HG02763 (cell line): ENCODE measurements around the gene C3orf33.
A peak's percentile ranks its signal among the peaks of the same experiment; 100 is the strongest.

Source experiments
- ATAC-seq: cut with Tn5 transposase; IDR thresholded peaks from one replicate; pipeline ENCODE4 v1.9.1; 2021; ENCODE audit warnings: mild to moderate bottlenecking, moderate library complexity; ENCODE audit not compliant: unreplicated experiment

Gene C3orf33

DNA sequence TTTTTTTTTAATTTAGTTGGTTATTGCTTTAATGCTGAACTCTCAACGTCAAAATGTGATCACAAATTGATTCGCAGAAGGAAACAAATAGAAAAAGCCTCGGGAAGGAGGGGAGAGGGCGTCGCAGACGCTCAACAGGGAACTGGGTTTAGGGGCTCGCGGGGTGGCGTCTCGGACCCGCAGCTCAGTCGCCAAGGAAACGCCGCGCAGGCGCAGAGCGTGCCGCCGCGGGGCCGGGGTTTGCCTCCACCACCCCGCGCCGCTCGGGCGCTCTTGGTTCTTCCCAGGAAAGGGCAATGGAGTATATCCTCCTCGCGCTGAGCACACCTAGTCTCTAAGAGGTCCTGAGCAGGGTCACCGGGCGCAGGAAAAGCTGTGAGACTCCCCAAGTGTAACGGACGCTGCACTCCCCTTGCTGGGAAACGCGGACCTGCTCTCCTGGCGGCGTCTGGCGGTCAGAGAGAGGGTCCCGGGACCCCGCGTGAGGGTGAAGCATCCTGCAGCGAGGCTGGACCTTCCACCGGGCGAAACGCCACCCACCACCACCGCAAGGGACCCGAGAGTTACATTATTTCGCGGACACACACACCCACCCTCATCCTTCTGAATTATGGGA lies 62.0 kb downstream of the C3orf33 start:
- ATAC-seq: peak; percentile 34

DNA sequence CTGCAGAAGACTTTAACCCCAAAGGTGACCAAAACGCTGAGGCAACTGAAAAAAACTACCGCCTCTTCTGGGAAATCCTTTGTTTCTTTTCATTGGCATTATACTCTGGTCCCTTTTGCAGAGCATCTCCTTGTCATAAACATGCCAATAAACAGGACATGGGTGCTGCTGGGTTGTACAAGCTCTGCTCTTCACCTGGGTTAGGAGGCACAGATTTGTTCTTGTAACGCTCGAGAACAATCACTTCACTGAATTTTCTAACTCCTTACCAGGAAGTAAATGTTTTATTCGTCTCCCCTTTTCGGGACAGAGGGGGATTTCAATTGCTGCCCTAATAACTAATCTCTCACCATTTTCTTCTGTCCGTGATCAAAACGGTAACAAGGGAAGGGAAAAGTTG lies 62.5 kb downstream of the C3orf33 start:
- ATAC-seq: no peak

DNA sequence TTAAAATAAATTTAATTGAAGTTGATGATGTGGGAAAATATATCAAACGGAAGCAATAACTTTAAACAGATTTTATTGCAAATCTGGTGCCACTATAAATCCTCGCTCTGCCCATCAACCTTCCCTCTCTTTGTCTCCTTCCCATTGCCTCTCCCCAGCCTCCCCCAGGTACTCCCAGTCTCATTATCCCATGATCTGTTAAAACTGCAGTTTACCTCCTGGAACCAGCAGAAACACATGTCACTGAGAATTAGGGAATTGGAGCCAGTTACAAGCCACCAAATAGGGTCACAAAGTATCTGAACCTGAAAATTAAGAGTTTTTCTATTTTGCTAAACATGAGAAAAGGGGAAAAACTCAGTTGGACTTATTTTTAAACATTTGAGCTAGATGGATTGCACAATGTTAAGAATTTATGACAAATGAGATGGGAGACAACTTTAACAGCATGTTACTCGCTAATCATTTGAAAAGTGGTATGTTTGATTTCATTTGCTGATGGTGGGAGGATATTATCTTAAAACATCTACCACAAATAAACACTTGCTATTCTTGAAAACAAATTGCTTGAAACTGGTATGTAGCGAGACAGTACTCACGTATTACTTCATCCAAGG lies 63.6 kb downstream of the C3orf33 start:
- ATAC-seq: no peak

DNA sequence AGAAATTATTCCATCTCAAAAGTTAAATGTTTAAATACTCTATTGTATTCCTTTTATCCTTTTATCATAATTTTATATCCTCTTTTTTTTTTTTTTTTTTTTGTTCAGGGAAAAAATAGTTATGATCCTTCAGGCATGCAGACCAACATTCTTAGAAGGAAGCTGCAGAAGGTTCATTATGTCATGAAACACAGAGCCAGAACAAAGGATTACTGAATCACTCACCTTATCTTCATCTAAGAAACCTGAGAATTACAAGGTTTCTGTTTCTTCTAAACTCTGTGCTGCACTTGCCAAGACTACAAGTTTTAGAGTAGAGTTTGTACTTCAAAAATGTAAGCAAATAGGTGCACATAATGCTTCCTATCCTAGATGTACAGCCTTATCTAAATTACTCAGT lies 64.5 kb downstream of the C3orf33 start:
- no peak for ATAC-seq

DNA sequence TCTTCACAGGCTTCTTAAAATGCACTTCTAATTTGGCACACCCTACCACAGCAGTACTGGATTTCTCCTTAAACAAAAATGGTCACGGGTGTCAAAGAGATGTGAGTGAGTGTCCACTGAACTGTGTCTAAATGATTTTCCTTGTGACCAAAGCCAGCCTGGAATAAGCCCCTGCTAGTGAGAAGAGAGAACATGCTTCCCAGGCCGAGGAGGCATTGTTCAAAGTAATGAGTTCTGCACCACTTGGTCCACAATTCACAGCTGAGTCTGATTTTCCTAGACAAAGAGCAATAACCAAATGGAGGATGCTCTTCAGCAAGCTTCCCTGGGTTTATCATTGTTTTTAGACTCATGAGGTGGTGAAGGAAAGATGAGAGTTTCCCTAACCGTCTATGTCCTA lies 65.0 kb downstream of the C3orf33 start:
- ATAC-seq: no peak

DNA sequence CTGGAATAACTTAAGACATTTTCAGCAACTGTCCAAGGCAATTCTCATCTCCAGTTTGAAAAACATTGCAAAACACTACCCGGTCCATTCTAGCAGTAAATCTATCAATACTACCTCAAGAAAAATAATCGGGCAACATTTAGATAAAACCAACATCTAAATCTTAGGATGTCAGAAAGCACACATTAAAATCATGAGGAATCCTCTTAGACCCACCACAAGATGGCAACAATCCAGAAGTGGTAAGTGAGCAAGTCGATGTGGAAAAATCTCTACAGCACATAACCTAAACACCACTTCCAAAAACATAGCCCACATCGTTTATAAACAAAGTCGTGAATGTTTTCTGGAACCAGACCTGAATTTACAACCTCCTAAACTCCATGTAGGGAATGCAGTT lies 66.9 kb downstream of the C3orf33 start:
- ATAC-seq: no peak

DNA sequence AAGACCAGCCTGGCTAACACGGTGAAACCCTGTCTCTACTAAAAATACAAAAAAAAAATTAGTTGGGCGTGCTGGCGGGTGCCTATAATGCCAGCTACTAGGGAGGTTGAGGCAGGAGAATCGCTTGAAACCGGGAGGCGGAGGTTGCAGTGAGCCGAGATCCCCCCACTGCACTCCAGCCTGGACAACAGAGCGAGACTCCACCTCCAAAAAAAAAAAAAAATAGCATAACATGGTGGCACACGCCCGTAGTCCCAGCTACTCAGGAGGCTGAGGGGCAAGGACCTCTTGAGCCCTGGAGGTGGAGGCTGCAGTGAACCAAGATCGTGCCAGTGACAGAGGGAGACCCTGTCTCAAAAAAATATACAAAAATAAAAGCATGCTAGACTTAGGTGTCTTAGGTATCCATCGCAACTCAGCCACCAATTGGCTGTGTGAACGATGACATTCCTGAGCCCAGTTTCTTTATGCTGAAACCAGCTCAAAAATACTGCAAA lies 67.5 kb downstream of the C3orf33 start:
- ATAC-seq: no peak

DNA sequence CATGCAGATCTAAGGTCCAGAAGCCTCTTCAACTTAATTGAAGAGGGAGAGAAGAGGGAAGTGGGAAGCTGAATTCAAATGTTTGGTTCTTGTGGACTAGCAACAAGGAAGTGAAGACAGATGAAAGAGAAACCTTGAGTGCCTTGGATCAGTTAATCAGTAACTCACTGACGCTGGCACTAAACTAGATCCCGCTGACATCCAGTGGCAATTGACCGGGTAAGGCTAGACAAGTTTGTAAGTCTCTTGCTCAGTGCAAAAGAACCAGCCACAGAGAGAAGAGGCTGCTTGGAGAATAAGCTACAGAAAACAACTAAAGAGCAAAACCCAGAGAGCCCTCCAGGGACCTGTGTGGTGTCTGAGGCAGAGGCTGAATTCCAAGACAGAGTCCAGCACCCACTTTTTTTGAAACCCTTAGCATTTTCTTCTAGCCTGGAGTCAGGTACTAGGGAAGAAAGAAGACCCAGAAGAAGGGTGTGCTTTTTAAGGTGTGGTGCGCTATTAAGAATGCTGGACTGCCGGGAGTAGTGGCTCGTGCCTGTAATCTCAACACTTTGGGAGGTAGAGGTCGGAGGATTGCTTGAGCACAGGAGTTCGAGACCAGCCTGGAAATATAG lies 68.1 kb downstream of the C3orf33 start:
- peak; percentile 92 for ATAC-seq

DNA sequence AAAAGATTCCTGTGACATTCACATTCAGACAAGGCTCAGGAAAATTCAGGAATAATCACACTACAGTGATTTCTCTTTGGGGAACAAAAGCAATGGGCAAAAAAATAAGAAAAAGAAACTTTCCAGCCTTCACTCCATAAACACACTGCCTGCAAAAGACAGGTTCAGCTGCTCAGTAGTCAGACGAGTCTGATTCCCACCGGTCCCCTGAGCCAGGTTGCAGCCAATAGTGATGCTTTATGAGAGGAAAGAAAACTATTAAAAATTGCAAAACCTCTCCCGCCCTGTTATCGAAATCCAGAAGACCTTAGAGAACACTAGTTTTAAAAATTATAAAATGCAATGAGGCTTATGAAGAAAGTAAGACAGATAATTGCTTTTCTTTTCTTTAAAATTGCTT lies 69.7 kb downstream of the C3orf33 start:
- ATAC-seq: no peak

DNA sequence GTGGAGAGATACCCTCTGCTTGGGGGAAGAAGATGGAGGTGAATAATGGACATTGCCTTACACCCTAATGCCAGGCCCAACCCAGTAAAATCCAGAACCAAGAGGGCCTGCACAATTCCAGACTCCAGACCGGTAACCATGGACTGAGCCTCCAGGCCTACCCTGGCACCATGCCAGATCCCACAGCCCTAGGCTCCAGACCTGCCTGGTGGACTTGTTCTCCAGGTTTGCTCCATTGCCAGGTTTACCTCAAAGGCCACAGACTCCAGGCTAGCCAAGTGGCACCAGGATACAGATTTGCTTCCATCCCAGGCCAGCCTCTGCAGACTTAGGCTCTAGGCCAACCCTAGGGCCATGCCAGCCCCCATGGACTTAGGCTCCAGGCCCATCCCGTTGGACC lies 75.2 kb downstream of the C3orf33 start:
- ATAC-seq: no peak

DNA sequence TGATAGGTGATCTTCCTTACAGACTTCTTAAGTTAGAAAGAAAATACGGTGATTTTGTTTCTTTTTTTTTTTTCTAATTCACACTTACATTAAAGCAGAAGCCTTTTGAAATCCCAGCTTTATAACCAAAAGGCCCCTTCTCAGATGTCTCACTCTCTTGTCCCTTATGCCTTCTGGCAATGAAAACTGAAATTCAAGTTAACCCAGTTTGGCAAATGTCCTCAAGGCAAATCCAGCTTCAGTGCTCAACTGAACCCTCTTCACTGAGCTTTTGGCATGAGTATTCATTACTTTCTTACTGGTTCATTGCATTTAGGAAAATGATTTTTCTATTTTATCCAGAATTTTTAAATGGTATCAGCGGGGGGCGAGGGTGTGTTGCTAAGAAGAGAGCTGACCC lies 78.2 kb downstream of the C3orf33 start:
- no peak for ATAC-seq

DNA sequence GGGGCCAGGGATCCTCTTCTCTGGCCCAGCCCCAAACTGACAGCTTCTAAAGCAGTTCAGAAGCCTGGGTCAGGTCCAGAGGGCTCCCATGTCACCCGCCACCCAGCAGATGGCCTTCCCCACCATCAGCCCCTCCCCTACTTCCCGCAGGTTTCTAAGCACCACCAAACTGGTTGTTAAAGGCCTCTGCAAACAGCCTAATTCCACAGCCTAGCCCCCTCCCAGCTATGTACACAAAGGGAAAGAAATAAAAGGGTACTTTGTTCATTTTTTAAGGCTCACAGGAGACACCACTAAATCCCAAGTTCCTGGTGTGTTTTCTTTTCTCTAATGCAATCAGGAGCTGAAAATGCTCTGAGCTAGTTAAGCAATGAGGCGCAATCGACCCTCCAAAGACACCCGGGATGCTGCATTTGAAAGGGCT lies 91.8 kb downstream of the C3orf33 start:
- ATAC-seq: no peak
